Measurements from ENCODE around the gene RAP1GAP2.
A peak's percentile ranks its signal among the peaks of the same experiment; 100 is the strongest.
"Not testable (repeated sequence)": the region's sequence is repeated elsewhere in the genome, so short reads cannot be mapped to it uniquely, and the experiment has no call there.

The RAP1GAP2 gene

DNA sequence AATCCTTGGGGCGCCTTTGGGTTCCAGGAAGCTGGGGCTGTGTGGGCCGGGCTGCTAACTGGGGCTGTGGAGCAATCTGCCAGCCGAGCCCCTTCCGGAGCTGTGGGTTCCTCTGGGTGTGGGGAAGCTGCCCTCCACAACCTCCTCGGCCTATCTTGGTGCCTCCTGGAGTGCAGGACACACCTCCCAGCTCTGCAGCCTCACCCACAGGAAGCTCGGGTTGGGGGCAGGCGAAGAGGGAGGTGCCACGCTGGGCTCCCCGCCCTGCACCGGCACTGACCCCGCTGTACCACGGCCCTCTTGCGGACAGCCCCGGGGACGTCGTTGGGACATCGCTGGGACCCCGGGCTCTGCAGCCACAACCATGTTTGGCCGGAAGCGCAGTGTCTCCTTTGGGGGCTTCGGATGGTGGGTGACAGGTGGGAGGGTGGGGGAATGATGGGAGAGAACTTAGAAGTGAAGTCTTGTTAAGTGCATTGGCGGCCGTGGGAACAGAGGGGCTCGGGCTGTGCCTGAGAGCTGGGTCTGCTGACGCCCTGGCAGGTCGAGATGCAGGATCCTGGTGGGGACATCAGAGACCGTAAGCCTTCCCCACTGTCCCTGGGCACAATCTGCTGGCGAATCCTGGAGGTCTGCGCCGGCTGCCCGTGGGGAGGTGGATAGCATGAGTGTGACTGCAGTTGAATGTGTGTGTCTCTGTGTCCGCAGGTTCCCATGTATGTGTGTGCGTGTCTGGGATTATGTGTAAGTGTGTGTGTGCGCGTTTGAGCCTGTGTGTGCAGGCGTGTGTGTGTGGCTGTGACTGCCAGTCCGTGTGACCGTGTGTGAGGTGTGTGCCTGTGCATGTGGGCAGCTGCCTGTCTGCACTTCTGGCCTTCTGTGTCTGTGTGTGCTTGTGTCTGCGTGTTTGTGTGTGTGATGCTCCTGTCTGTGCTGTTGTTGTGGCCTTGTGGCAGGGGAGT lies at the start of gene RAP1GAP2:
Gene RAP1GAP2 (plus strand): TSS at position 275 of the 962 bp plus-strand sequence. CDS start 90 bp downstream, at position 365.
- no peak for DNase-seq (ENCODE audit: low read depth)

DNA sequence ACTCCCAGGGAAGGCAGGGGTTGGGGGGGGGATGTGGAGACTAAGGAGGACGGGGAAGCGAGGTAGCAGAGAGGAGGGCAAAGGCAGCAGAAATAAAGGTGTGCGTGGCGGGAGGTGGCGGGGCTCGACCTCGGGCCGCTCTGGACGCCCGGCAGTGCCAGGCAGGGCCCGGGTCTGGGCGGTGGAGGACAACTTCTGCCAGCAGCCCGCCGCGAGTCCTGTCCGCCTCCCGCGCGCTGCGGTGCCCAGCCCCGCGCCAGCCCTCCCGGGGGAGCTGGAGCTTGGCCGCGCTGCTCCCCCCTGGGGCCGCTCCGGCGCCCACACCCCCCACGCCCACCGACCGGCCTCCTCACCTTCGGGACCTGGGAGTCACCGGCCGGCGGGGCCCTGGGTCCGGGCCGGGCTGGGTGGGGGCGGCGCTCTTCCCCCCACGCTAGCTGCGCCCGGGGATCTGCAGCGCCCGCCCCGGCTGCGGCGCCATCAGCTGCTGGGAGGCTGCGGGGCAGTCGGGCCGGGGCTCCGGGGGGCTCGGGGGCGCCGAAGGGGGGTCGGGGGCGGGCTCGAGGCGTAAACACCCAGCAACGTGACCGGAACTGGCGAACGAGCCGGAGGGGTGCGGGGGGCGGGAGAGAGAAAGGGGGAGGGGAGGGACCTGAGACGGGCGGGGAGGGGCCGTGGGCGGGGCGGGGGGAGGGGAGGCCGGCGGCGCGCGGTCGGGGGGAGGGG lies 47.0 kb upstream of the RAP1GAP2 start, which contains the start of gene CCDC92B:
Gene CCDC92B (minus strand): TSS at position 595 of the 726 bp plus-strand sequence. CDS start 14,507 bp downstream, outside the sequence.
- no peak for DNase-seq (ENCODE audit: low read depth)

DNA sequence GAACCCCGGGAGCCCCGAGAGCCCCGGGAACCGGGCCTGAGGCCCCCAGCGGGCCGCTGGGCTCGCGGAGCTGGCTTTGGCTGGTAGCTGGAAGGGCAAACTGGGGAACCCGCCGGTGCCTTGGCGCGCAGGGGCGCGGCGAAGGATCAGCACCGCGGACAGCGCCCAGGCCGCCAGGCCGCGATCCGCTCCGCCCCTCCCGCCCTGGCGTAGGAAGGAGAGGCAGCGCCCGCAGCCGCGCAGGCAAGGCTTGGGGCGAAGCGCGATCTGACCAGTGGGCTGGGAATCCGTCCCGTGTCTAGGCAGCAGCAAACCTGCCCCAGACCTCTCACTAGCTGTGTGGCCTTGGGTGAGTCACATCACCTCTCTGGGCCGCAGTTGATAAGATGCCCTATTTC lies 46.5 kb upstream of the RAP1GAP2 start:
- DNase-seq (ENCODE audit: low read depth) = peak; percentile 64

DNA sequence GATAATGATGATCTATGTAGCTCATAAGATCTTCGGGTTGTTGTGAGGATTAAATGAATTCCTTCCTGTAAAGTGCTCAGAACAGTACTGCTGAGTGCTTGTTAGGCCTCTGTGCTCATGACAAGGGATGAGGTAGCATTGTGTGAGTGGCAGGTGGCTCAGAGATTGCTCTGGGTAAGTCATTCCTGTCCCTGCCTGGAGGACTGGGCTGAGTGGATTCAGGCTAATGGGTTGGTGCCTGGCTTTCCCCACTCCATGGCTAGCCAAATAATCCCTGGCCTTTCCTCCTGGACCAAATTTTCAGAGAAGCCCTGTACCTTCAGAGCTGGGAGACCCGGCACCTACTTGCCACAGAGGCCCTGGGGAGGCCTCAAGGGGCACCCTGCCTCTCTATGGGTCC lies 45.5 kb upstream of the RAP1GAP2 start:
- DNase-seq (ENCODE audit: low read depth) = no peak

DNA sequence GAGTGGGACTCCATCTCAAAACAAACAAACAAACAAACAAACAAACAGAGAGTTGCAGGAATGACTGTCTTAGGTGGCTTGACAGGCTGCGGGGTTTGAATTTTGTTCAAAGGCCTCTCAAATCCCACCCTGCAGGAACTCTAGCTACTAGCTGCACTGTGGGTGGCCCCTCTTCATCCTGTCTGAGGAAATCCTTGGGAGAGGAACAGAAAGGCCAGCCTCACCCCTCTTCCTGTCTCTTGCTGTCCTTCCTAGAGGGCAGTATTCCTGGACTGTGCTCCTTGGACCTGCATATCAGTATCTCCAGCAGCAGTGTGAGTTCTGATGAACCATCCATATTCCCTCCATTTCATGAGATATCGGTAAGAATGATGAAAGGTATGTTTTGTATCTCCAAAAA lies 44.7 kb upstream of the RAP1GAP2 start:
- no peak for DNase-seq (ENCODE audit: low read depth)

DNA sequence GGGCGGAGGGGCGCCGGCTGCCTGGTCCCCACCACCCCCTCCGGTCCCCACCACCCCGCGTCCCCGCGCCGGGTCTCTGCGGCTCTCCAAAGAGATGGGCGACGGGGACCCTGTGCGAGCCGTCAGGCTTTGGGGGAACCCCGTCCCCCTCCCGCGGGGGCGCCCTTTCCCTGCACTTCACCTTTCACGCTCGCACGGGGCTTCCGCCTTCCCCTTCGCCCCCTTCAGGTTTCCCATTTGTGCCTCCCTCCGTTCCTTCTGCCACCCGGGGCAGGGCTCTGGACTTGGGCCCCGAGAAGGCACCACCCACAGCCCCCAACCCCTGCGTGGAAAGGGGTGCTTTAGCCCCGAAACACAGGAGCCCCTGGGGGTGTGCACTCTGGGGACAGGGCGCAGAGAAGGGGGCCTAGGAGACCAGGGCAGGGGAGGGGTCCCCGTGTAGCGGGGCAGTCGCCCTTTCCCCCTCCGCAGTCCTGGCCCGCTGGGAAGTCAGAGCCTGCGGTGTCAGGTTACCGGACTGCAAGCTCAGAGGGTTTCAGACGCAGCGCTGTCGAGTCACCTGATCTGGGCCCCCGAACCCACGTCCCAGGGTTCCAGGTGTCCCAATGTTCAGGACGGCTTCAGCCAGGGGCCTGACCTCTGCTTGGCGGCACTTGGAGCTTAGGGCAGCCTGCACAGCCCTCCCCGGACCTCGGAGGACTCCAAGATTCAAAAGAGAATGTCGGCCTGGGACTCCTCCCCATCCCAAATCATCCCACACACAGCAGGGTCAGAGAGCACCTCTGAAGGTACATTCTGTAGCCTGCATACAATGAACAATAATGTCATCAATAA lies 40.1 kb upstream of the RAP1GAP2 start:
- DNase-seq (ENCODE audit: low read depth) = no peak

DNA sequence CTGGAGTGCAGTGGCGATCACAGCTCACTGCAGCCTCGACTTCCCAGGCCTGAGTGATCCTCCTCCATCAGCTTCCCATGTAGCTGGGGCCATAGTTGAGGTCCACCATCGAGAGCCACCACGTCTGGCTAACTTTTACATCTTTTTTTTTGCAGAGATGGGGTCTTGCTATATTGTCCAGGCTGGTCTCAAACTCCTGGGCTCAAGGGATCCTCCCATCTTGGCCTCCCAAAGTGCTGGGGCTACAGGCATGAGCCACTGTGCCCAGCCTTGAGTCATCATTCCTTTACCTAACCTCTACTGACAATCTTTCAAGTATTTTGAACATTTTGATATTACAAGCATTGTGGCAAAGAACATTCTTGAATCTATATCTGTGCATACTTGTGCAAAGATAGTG lies 37.4 kb upstream of the RAP1GAP2 start:
- DNase-seq (ENCODE audit: low read depth) = no peak

DNA sequence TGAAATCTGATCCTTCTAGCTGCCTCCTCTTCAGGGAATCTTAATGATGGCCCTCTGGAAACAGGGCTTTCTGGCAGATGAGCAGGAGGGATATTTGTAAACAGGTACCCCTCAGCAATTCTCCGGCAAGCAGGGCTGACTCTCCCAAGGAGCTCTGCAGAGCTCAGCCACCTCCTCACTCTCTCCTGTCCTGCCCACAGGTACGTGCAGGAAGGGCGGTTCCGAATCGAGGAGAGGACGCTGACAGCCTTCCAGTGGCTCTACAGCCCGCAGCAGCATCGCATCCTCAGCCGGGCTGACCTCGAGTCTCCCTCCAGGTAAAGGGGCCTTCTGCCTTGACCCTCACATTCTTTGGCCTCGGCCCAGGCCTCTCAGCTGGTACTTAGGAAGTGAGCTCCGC lies 26.1 kb upstream of the RAP1GAP2 start:
- DNase-seq (ENCODE audit: low read depth) = no peak

DNA sequence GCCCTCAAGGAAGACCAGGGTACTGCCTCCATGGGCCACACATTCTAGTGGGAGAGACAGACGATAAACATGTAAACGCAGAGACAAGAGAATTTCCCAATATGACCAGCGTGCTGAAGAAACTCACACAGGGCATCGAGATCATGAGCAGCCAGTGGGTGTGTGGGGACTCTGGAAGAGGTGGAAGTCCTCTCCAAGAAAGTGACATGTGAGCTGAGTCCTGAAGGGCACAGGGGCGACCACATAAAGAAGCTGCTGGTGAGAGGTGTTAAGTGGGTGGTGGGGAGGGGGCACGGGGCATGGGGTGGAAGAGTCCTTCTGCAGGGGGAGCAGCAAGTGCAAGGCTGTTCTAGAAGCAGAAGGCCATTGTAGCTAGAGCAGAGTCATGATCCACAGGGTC lies 21.0 kb upstream of the RAP1GAP2 start:
- no peak for DNase-seq (ENCODE audit: low read depth)

DNA sequence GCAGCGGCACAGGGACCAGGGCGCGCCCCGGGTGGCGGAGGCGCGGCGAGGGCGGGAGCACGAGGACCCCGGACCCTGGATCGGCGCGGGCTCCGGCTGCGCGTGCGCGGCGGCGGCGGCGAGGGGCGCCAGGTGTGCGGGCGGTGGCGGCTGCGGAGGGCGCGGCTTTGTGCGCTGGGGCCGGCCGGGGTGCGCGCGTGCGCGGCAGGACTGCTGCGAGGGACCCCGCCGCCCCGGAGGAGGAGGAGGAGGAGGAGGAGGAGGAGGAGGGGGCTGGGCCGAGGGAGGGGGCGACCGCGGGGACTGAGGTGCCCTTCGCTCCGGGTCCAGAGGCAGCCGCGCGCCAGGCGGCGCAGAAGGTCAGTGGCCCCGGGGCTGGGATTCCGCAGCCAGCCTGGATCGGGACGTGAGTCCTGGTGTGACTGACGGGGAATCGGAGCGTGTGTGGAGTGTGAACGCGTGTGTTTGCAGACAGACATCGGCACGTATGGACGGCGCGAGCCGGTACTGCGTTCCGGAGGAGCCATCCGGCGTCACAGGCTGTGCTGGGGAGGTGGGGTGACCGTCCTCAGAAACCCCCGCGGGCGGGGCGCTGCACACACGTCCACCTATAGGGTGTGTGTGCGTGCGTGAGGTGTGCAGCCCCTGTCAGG lies 19.5 kb upstream of the RAP1GAP2 start:
- no peak for DNase-seq (ENCODE audit: low read depth)

DNA sequence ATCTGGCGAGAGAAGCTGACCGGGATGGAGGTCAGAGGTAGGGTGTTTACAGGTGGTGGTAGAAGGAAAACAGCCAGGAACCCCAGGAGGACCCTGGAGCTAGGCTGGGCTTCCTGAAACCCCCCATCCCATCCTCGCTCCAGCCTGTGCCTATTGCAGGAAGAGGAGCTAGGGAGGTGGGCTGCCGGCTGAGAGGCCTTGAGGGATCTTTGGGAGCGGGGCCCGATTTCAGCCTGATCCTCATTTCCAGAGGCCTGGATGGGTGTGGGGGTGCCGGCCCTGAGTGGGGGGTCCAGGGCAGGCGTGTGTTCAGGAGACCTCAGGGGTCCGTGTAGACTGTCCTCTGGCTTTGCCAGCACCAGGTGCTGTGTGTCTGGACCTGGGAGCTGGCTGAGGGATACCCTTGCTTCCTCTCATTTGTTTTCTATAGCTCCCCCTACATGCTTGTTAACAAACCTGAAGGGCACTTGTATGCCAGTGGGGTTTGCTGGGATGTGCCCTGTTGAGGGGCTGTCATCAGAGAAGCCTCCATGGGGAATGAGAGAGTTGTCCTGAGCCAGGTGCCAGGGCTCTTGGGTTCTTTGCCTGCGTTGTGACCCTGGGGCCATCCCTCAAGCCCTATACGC lies 18.9 kb upstream of the RAP1GAP2 start:
- DNase-seq (ENCODE audit: low read depth) = no peak

DNA sequence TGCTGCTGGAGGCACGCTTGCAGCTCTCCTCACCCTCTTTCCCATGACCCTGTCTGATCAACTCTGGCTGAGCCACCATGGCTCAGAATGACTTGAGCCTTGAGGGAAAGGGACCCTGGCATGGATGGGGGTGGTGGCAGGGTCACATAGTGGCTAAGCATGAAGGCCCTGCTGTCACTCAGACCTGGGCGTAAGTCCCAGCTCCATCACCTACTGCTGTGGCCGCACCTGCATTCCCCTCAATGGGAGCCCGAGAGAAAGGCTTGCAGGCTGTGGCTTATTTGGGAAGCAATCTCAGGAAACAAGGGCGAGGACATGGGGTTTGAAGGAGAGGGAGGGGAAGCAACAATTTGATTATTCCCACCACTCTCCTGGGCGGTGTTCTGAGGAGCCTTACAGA lies 17.7 kb upstream of the RAP1GAP2 start:
- DNase-seq (ENCODE audit: low read depth) = no peak

DNA sequence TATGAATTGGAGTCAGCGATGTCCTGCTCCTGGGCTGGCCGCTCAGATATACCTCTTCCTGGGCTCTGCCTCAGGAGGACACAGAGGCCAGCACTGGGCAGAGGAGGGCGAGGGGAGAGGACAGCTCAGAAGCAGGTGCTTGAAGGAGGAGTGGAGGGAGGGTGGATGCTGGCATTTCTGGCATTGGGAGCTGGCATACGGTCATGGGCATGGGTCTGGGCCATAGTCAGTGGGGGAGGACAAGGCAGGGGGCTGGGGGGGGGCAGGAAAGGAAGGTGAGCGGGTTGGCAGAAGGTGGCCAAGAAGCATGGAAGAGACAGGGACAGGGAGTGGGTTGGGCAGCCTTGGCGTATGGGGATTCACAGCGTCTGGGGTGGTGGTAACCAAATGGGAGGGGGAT lies 16.7 kb upstream of the RAP1GAP2 start:
- DNase-seq (ENCODE audit: low read depth) = no peak

DNA sequence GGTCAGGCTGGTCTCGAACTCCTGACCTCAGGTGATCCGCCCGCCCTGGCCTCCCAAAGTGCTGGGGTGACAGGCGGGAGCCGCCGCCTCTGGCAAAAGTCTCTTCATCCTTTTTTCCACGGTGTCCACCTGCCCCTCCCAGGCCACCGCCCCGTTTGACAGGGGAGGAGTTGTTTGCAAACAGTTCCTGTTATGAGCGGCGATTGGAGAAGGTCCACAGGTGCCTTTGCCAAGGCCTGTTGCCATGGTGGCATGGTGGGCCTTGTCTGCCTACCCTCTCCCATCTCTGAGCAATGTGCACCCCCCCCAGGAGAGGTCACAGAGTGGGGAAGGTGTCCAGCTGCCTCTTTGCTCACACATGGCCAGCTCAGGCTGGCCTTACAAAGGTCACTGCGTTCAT lies 16.0 kb upstream of the RAP1GAP2 start:
- no peak for DNase-seq (ENCODE audit: low read depth)

DNA sequence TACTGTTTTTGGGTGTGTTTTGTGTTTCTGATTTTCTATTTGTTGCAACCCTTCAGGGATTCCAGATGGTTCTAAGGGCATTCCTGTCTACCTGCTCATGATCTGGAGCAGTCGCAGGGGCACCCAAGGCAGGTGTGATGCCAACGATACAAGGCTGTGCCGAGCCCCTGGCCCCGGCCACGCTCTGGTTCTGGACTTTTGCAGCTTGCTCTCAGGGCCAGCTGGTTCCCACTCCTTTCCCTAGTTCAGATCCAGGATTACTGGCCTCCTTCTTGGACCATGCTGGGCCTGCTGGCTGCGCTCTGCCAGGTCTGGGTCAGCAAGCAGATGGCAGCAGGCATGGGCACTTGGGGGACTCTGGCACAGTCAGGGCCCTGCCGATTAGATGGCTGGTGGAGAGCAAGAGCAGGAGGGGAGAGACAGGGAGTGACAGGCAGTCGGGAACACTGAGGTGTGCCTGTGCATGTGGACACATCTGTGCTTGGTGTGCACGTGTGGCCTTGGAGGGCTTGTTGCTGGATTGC lies 15.2 kb upstream of the RAP1GAP2 start:
- no peak for DNase-seq (ENCODE audit: low read depth)

DNA sequence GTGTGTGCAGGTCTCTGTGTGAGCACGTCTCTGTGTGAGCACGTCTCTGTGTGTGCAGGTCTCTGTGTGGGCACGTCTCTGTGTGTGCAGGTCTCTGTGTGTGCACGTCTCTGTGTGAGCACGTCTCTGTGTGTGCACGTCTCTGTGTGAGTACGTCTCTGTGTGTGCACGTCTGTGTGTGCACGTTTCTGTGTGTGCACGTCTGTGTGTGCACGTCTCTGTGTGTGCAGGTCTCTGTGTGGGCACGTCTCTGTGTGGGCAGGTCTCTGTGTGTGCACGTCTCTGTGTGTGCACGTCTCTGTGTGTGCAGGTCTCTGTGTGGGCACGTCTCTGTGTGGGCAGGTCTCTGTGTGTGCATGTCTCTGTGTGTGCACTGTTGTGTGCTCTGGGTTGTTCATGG lies 14.6 kb upstream of the RAP1GAP2 start:
- not testable (repeated sequence) for DNase-seq (ENCODE audit: low read depth)

DNA sequence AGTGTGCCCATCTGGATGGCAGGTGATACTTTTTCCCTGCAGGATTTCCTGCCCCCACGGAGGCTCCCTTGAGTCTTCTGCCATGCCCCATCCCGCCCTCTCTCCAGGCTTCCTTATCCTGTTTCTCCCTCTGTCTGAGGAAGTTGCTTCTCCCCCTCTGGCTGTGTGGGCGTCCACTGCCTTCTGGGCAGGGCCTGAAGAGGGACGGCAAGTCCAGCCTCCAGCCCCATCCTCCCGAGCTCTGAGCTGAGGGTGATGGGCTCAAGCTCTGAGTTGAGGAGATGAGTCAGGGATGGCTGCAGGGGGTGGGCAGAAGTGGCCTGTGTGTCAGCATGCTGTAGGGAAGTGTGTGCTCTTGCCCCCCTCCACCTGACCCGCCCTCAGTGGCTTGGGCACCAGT lies 14.2 kb upstream of the RAP1GAP2 start:
- DNase-seq (ENCODE audit: low read depth) = no peak

DNA sequence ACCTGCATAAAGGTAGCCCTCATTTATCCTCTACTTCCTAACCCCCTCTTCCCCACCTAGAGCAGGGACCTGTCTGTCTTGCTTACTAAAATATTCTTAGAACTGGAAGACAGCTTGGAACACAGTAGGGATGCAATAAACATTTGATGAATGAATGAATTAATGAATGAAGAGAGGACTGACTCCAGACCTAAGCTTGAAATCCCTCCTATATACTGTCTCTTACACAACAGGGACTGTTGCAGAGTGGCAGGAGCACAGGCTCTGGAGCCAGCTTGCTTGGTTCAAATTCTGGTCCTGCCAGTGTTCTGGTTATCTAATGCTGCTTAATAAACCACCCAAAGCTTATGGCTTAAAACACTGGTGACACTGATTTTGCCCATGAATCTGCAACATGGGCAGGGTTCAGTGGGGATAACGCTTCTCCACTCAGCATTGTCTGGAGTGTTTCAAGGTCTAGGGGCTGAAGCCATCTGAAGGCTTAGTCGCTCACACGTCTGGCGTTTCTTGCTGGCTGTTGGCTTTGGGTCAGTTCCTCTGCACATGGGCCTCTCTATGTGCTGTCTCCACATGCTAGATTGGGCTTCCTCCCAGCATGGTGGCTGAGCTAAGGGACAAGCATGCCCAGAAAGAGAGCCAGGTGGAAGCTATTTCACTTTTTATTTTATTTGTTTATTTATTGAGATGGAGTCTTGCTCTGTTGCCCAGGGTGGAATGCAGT lies 12.8 kb upstream of the RAP1GAP2 start:
- no peak for DNase-seq (ENCODE audit: low read depth)

DNA sequence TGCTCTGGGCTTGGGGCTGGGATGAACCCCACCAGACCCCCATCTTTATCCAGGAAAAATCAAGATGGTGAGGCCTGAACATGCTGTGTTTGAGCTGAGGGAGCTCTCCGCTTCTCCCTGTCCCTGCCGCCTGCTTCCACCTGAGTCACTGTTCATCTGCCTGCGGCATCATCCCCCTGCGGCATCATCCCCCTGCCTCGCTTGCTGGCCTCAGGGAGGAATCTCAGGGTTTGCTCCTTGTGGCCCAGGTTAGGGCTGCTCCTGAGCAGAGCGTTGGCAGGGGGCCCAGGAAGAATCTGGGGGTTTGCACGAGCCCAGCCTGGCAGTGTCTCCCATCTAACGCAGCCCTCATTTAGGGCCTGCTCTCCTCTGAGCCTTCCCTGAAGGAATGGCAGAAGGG lies 11.4 kb upstream of the RAP1GAP2 start:
- no peak for DNase-seq (ENCODE audit: low read depth)

DNA sequence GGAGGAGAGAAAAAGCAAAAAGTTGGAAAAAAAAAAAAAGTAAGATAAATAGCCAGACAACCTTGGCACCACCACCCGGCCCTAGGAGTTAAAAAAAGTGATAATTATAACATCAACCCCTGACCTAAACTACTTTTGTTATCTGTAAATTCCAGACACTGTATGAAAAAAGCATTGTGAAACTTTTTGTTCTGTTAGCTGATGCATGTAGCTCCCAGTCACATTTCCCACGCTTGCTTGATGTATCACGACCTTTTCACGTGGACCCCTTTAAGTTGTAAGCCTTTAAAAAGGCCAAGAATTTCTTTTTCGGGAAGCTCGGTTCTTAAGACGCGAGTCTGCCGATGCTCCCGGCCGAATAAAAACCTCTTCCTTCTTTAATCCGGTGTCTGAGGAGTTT lies 10.9 kb upstream of the RAP1GAP2 start:
- not testable (repeated sequence) for DNase-seq (ENCODE audit: low read depth)

Data from stimulated activated CD8-positive, alpha-beta memory T cell treated with anti-CD3 and anti-CD28 coated beads, Interleukin-15, amount 100 ng/mL, for 24 hours (primary cell).